Neural progenitor cell (in vitro differentiated cells): Measurements from ENCODE around the gene CELF4. TPM values are rescaled to one million over a fixed set of nuclear protein-coding genes. Genes with fewer than 3 reads are reported as not detected.
A peak's percentile ranks its signal among the peaks of the same experiment; 100 is the strongest.

ENCODE experiments used
- DNase-seq: peaks from one replicate; pipeline ENCODE4 v3.0.0-alpha.2; 2016; ENCODE audit warnings: low spot score
- H2AFZ ChIP-seq: fragments of 200-600 bp; sonication (generic); replicated peaks from 2 replicates; pipeline ENCODE4 v1.6.1; 2016; ENCODE audit warnings: antibody characterized with exemption
- H3F3A ChIP-seq: fragments of 200-600 bp; sonication (generic); 2 replicates; pipeline ENCODE4 v1.6.1; 2016; ENCODE audit warnings: antibody characterized with exemption, low read depth
- H3K27ac ChIP-seq: fragments of 200-600 bp; sonication (generic); 2 replicates; pipeline ENCODE4 v1.5.1; 2016; ENCODE audit warnings: mild to moderate bottlenecking
- H3K27me3 ChIP-seq: fragments of 200-600 bp; sonication (generic); 2 replicates; pipeline ENCODE4 v1.6.1; 2016; ENCODE audit warnings: mild to moderate bottlenecking, moderate library complexity
- H3K36me3 ChIP-seq: fragments of 200-600 bp; sonication (generic); 2 replicates; pipeline ENCODE4 v1.5.1; 2016
- H3K4me1 ChIP-seq: fragments of 200-600 bp; sonication (generic); 2 replicates; pipeline ENCODE4 v1.6.1; 2016; ENCODE audit warnings: mixed run types
- H3K4me2 ChIP-seq: fragments of 200-600 bp; sonication (generic); 2 replicates; pipeline ENCODE4 v1.6.1; 2016
- H3K4me3 ChIP-seq: fragments of 200-600 bp; sonication (generic); 2 replicates; pipeline ENCODE4 v1.5.1; 2016
- H3K79me2 ChIP-seq: fragments of 200-600 bp; sonication (generic); 2 replicates; pipeline ENCODE4 v1.6.1; 2016; ENCODE audit warnings: low read depth
- H3K9ac ChIP-seq: fragments of 200-600 bp; sonication (generic); 2 replicates; pipeline ENCODE4 v1.6.1; 2016
- H3K9me3 ChIP-seq: fragments of 200-600 bp; sonication (generic); 2 replicates; pipeline ENCODE4 v1.5.1; 2016; ENCODE audit warnings: low read depth
- H4K20me1 ChIP-seq: fragments of 200-600 bp; sonication (generic); 2 replicates; pipeline ENCODE4 v1.6.1; 2016; ENCODE audit warnings: low read depth
- H3K27ac Mint-ChIP-seq: 3 replicates; pipeline ENCODE4 v1.8.0; 2021; ENCODE audit warnings: mixed read lengths
- H3K27me3 Mint-ChIP-seq: 2 replicates; pipeline ENCODE4 v1.8.0; 2022; ENCODE audit warnings: low read depth, mild to moderate bottlenecking, inconsistent platforms, moderate library complexity, mixed read lengths; ENCODE audit not compliant: insufficient read depth
- H3K36me3 Mint-ChIP-seq: 3 replicates; pipeline ENCODE4 v1.8.0; 2021; ENCODE audit warnings: mixed read lengths
- H3K4me1 Mint-ChIP-seq: 3 replicates; pipeline ENCODE4 v1.8.0; 2021; ENCODE audit warnings: mixed read lengths
- H3K4me3 Mint-ChIP-seq: 3 replicates; pipeline ENCODE4 v1.8.0; 2021; ENCODE audit warnings: mild to moderate bottlenecking, moderate library complexity, mixed read lengths
- H3K9me3 Mint-ChIP-seq: 3 replicates; pipeline ENCODE4 v1.8.0; 2020; ENCODE audit warnings: mixed read lengths
- EZH2 ChIP-seq: fragments of 200-600 bp; sonication (generic); IDR thresholded peaks from 2 replicates; pipeline ENCODE4 v1.6.1; 2017; ENCODE audit warnings: antibody characterized with exemption, mild to moderate bottlenecking, moderate library complexity
- EZH2phosphoT487 ChIP-seq: fragments of 200-600 bp; sonication (generic); IDR thresholded peaks from 2 replicates; pipeline ENCODE4 v1.6.1; 2017; ENCODE audit warnings: antibody characterized with exemption
- total RNA-seq: library from RNA; depleted of rRNA; stranded (reverse); fragments of >200 nt; gene quantifications from 2 replicates; pipeline ENCODE4 v1.2.3, GENCODE V29; 2015; ENCODE audit warnings: low replicate concordance
- TF ChIP-seq, protein P1 (sequence below): fragments of 200-600 bp; sonication (generic); IDR thresholded peaks from 2 replicates; pipeline ENCODE4 v1.5.1; 2017; ENCODE audit warnings: antibody characterized with exemption, mild to moderate bottlenecking

Gene CELF4
- total RNA-seq, 1 donor from 2014 or later: 1.8 TPM

DNA sequence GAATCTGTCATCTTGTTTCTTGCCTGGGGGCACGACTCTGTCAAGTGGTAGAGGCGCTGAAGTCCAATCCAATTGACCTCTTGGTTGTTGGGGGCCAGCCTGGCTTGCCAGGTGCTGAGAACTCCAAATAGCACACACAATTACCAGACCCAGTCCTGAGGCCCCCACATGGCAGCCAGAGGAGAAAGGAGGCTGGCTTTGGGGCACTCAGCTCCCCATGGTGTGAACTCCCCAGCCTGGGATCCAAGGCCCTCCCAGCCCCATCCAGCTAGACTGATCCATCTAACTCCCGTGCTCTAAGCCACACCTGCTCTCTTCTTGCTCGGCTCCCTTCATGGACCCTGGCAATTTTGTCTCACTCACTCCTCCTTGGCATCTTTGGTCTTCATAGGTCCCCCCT lies 170.0 kb downstream of the CELF4 start:
- Histone ChIP-seq H3K36me3 (no peaks in the 10 kb centered on the region), H3K4me3 (no peak overlapping the region), H4K20me1 (no peaks in the 10 kb centered on the region), H3K9me3 (no peaks in the 10 kb centered on the region), H3K4me2 (no peak overlapping the region), H3K79me2 (no peaks in the 10 kb centered on the region), H3K4me1 (peaks cover 6% of the 10 kb centered on the region), H3K27me3 (peaks cover 37% of the 10 kb centered on the region), H3F3A (no peaks in the 10 kb centered on the region), H3K9ac (no peak overlapping the region), H3K27ac (no peak overlapping the region), H2AFZ (no peak overlapping the region)
- no peak overlapping the region for H3K27ac Mint-ChIP-seq
- H3K4me1 Mint-ChIP-seq: peaks cover 10% of the 10 kb centered on the region
- peaks cover 3% of the 10 kb centered on the region for H3K9me3 Mint-ChIP-seq
- DNase-seq: no peak
- H3K4me3 Mint-ChIP-seq: no peak overlapping the region
- TF ChIP-seq EZH2phosphoT487 (no peak), EZH2 (no peak)
- TF ChIP-seq, protein P1, sequence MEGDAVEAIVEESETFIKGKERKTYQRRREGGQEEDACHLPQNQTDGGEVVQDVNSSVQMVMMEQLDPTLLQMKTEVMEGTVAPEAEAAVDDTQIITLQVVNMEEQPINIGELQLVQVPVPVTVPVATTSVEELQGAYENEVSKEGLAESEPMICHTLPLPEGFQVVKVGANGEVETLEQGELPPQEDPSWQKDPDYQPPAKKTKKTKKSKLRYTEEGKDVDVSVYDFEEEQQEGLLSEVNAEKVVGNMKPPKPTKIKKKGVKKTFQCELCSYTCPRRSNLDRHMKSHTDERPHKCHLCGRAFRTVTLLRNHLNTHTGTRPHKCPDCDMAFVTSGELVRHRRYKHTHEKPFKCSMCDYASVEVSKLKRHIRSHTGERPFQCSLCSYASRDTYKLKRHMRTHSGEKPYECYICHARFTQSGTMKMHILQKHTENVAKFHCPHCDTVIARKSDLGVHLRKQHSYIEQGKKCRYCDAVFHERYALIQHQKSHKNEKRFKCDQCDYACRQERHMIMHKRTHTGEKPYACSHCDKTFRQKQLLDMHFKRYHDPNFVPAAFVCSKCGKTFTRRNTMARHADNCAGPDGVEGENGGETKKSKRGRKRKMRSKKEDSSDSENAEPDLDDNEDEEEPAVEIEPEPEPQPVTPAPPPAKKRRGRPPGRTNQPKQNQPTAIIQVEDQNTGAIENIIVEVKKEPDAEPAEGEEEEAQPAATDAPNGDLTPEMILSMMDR: no peak
- H3K36me3 Mint-ChIP-seq: no peaks in the 10 kb centered on the region
- H3K27me3 Mint-ChIP-seq: peaks cover 26% of the 10 kb centered on the region

DNA sequence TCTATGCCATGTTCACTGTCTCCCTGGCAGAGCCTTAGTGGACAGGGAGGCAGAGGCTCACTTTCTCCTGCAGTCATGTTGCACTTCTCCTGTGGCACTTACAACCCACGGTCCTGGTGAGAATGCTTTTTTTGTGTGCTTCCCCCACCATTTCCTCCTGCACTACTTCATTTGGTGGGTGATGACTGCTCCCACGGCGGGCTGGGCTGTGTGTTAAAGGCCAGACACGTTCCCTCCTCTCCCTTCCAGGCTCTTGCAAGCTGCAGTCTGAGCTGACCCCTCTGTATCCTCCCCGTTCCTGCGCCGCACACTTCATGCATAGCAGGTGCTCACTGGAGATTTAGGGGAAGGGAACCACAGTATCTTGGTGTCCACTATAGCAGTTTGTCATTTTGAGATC lies 170.5 kb downstream of the CELF4 start:
- H3K36me3 ChIP-seq: no peaks in the 10 kb centered on the region
- H3K79me2 ChIP-seq: no peaks in the 10 kb centered on the region
- H3K27me3 ChIP-seq: peaks cover 37% of the 10 kb centered on the region
- Mint-ChIP-seq H3K27ac (peak overlapping the region; percentile 57), H3K4me1 (peaks cover 10% of the 10 kb centered on the region), H3K27me3 (peaks cover 26% of the 10 kb centered on the region), H3K36me3 (no peaks in the 10 kb centered on the region), H3K9me3 (peaks cover 6% of the 10 kb centered on the region), H3K4me3 (peak overlapping the region; percentile 80)
- no peaks in the 10 kb centered on the region for H3F3A ChIP-seq
- H3K9me3 ChIP-seq: no peaks in the 10 kb centered on the region
- H3K4me3 ChIP-seq: no peak overlapping the region
- H3K4me2 ChIP-seq: no peak overlapping the region
- no peak overlapping the region for H3K9ac ChIP-seq
- no peak overlapping the region for H2AFZ ChIP-seq
- H4K20me1 ChIP-seq: no peaks in the 10 kb centered on the region
- peaks cover 6% of the 10 kb centered on the region for H3K4me1 ChIP-seq
- TF ChIP-seq EZH2: no peak
- TF ChIP-seq EZH2phosphoT487: no peak
- TF ChIP-seq, protein P1: no peak
- DNase-seq: no peak
- H3K27ac ChIP-seq: no peak overlapping the region

DNA sequence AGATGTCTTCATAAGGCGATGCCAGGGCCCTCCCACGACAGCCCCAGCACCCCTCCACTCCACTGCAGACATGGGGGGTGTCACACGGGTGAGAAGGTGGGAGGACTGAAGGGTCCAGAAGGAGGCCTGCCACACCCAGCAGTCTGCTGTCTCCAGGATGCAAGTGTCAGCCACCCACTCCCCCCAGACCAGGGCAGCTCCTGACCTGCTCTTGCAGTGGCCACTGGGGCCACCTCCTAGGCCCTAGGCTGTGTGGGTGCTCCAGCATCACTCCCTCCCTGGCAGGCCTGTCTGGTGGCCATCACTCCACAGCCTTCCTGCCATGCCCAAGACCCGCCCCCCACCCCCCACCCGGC lies 171.0 kb downstream of the CELF4 start:
- H3K27me3 Mint-ChIP-seq: peaks cover 26% of the 10 kb centered on the region

More for the DNA sequence above, 171.0 kb downstream of the CELF4 start:
- no peak for TF ChIP-seq EZH2phosphoT487
- no peak for TF ChIP-seq EZH2
- TF ChIP-seq, protein P1: no peak
- Histone ChIP-seq H3K27ac (no peak overlapping the region), H3K4me3 (peak overlapping the region; percentile 41), H3K27me3 (peaks cover 37% of the 10 kb centered on the region), H4K20me1 (no peaks in the 10 kb centered on the region), H2AFZ (peak overlapping the region; percentile 1), H3F3A (no peaks in the 10 kb centered on the region), H3K4me2 (peak overlapping the region; percentile 82), H3K36me3 (no peaks in the 10 kb centered on the region), H3K4me1 (peaks cover 6% of the 10 kb centered on the region), H3K9me3 (no peaks in the 10 kb centered on the region), H3K79me2 (no peaks in the 10 kb centered on the region), H3K9ac (no peak overlapping the region)
- Mint-ChIP-seq H3K27ac (no peak overlapping the region), H3K9me3 (peaks cover 9% of the 10 kb centered on the region), H3K4me3 (peak overlapping the region; percentile 80), H3K36me3 (no peaks in the 10 kb centered on the region), H3K4me1 (peaks cover 10% of the 10 kb centered on the region)
- no peak for DNase-seq
